Transverse colon (tissue), 4 donors: ENCODE data around the gene OR5C1. TPM values are rescaled to one million over a fixed set of nuclear protein-coding genes. Genes with fewer than 3 reads are reported as not detected.

ENCODE experiments used
- DNase-seq: peaks from one replicate; pipeline ENCODE4 v3.0.0-alpha.2; 2019
- H3K27ac ChIP-seq, 4 donors: fragments of 200-600 bp; sonication (generic); 2 replicates each; pipeline ENCODE4 v1.5.1; 2016 to 2018; ENCODE audit warnings: inconsistent platforms in 4 of 4
- H3K27me3 ChIP-seq: fragments of 200-600 bp; sonication (generic); 2 replicates; pipeline ENCODE4 v1.5.1; 2017; ENCODE audit warnings: inconsistent platforms
- H3K36me3 ChIP-seq, 4 donors: fragments of 200-600 bp; sonication (generic); 2 replicates each; pipeline ENCODE4 v1.5.1; 2017 to 2019; ENCODE audit warnings: inconsistent platforms in 4 of 4
- H3K4me1 ChIP-seq, 4 donors: fragments of 200-600 bp; sonication (generic); 2 replicates each; pipeline ENCODE4 v1.5.1; 2017 to 2020; ENCODE audit warnings: inconsistent platforms in 4 of 4
- H3K4me3 ChIP-seq, 4 donors: fragments of 200-600 bp; sonication (generic); 1 replicate in 1 of 4; 2 replicates in 3 of 4; pipeline versions ENCODE4 v1.5.1 to v1.6.1; 2017 to 2019; ENCODE audit warnings: inconsistent platforms in 4 of 4
- H3K9me3 ChIP-seq, 2 donors: fragments of 200-600 bp; sonication (generic); 2 replicates each; pipeline ENCODE4 v1.5.1; 2017 to 2019; ENCODE audit warnings: inconsistent platforms in 2 of 2
- EP300 ChIP-seq: sonication (generic); formaldehyde crosslinking; IDR thresholded peaks from one replicate; pipeline ENCODE4 v1.6.1; 2017; ENCODE audit warnings: antibody characterized with exemption, low read depth
- POLR2A ChIP-seq: fragments of 450-650 bp; IDR thresholded peaks from one replicate; pipeline ENCODE4 v1.6.1; 2016; ENCODE audit warnings: antibody characterized with exemption, mild to moderate bottlenecking, moderate library complexity
- POLR2AphosphoS5 ChIP-seq, 3 donors: sonication (generic); formaldehyde crosslinking; IDR thresholded peaks; one replicate each; pipeline ENCODE4 v1.6.1; 2016; ENCODE audit warnings: antibody characterized with exemption in 3 of 3
- WGBS, 2 donors: methylation state at CpG; one replicate each; pipeline ENCODE4 v1.1.5; 2018; ENCODE audit warnings: low coverage in 1 of 2; 5-methylcytosine and 5-hydroxymethylcytosine counted together
- in situ Hi-C, 4 donors: fragments of 200-750 bp; cut with MboI; loops; one replicate each; pipeline versions ENCODE4 v1.15.0 to v1.15.1; 2017; ENCODE audit warnings: low sequenced_read_pairs in 3 of 4, low pct_ligation_motif_present in 1 of 4, low pct_unique_long_range_greater_than_20kb in 1 of 4
- intact Hi-C: fragments of 100-400 bp; cut with DNase I; formaldehyde crosslinking; loops from one replicate; pipeline ENCODE4 v1.15.1; 2023; ENCODE audit warnings: low total_unique reads
- total RNA-seq, 4 donors: library from RNA; depleted of rRNA; stranded (reverse); fragments of >200 nt; gene quantifications; one replicate each; pipeline ENCODE4 v1.1.0, GENCODE V29; 2016
- TF ChIP-seq, protein P1 (sequence below), 5 experiments: fragments of 200-600 bp in 3 of 5; fragments of 450-650 bp in 2 of 5; sonication (generic) in 3 of 5; IDR thresholded peaks; 1 replicate in 2 of 5; 2 replicates in 3 of 5; pipeline ENCODE4 v1.5.1; 2016 to 2017; ENCODE audit warnings: antibody characterized with exemption in 5 of 5, inconsistent platforms in 3 of 5, mild to moderate bottlenecking in 2 of 5, moderate library complexity in 1 of 5

Gene OR5C1
- total RNA-seq, 4 donors from 2014 or later = not detected

DNA sequence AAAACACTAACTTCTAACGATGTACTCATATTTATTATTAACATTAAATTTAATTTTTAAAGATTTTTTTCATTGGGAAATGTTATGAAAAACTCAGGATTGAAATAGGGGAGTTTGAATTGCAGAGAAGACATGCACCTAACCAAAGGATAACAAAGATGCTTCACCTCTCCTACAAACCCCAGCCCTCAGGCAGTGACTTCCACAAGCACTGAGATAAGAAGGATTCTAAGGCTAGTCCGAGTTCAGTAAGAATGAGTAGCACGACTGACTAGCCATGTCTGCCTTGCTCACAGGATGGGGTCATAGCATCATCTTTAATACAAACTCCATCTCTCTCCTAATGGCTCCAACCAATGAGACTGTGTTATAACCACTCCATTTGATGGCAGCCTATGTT, 7.1 kb upstream of the OR5C1 start:
- H3K27ac ChIP-seq = no peak overlapping the region
- WGBS, 2 donors = 55 to 72% methylated on average over 2 to 3 of the region's 3 CpGs
- H3K9me3 ChIP-seq = no peaks in the 10 kb centered on the region
- no peaks in the 10 kb centered on the region for H3K36me3 ChIP-seq
- no peak overlapping the region for H3K4me3 ChIP-seq
- intact Hi-C loops = no loop called here
- no peaks in the 10 kb centered on the region for H3K4me1 ChIP-seq
- DNase-seq = no peak
- in situ Hi-C loops = no loop called here
- H3K27me3 ChIP-seq = no peaks in the 10 kb centered on the region
- no peak for TF ChIP-seq POLR2AphosphoS5 (IDR thresholded peaks at IDR 0.05)
- no peak for TF ChIP-seq POLR2A
- TF ChIP-seq EP300 = no peak
- TF ChIP-seq, protein P1, sequence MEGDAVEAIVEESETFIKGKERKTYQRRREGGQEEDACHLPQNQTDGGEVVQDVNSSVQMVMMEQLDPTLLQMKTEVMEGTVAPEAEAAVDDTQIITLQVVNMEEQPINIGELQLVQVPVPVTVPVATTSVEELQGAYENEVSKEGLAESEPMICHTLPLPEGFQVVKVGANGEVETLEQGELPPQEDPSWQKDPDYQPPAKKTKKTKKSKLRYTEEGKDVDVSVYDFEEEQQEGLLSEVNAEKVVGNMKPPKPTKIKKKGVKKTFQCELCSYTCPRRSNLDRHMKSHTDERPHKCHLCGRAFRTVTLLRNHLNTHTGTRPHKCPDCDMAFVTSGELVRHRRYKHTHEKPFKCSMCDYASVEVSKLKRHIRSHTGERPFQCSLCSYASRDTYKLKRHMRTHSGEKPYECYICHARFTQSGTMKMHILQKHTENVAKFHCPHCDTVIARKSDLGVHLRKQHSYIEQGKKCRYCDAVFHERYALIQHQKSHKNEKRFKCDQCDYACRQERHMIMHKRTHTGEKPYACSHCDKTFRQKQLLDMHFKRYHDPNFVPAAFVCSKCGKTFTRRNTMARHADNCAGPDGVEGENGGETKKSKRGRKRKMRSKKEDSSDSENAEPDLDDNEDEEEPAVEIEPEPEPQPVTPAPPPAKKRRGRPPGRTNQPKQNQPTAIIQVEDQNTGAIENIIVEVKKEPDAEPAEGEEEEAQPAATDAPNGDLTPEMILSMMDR (IDR thresholded peaks at IDR 0.05) = no peak

DNA sequence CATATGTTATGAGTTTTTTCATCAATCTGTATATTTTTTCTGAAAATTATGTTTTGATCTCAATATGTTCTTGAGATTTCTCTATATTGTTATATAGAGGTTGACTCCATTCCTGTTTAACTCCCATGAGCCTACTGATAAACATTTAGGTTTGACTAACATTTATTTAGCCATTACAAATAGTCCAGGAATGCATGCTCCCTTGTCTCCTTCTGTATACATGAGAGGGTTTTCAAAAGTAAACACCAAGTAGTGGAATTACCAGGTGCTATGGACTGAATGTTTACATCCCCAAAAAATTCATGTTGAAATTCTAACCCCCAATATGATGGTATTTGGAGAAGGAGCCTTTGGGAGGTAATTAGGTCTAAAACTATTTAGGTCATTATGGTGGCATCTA, 3.5 kb upstream of the OR5C1 start:
- no peaks in the 10 kb centered on the region for H3K27me3 ChIP-seq
- no peak for TF ChIP-seq POLR2A
- TF ChIP-seq, protein P1 (IDR thresholded peaks at IDR 0.05) = no peak
- no peak for TF ChIP-seq POLR2AphosphoS5 (IDR thresholded peaks at IDR 0.05)
- no peak for TF ChIP-seq EP300
- no peak overlapping the region for H3K4me3 ChIP-seq
- H3K9me3 ChIP-seq = no peaks in the 10 kb centered on the region
- H3K4me1 ChIP-seq = no peaks in the 10 kb centered on the region
- no peaks in the 10 kb centered on the region for H3K36me3 ChIP-seq
- intact Hi-C loops (no loop called here), in situ Hi-C loops (no loop called here)
- no peak overlapping the region for H3K27ac ChIP-seq
- DNase-seq = no peak

GRCh38 chr9:122786338-122786737, 2.4 kb upstream of the OR5C1 start:
- TF ChIP-seq POLR2AphosphoS5 (IDR thresholded peaks at IDR 0.05) (no peak), EP300 (no peak), POLR2A (no peak)
- TF ChIP-seq, protein P1 (IDR thresholded peaks at IDR 0.05) = no peak
- no peak for DNase-seq
- in situ Hi-C loops = no loop called here
- intact Hi-C loops = no loop called here
- H3K27me3 ChIP-seq = no peaks in the 10 kb centered on the region
- H3K9me3 ChIP-seq = no peaks in the 10 kb centered on the region
- no peaks in the 10 kb centered on the region for H3K4me1 ChIP-seq
- no peaks in the 10 kb centered on the region for H3K36me3 ChIP-seq
- no peak overlapping the region for H3K27ac ChIP-seq
- 82% methylated on average over 4 of the region's 4 CpGs; no CpG with 5 or more reads in 1 of the 2 donors for WGBS, 2 donors
- no peak overlapping the region for H3K4me3 ChIP-seq

GRCh38 chr9:122789256-122790046, 718 bp downstream of the OR5C1 start:
- intact Hi-C loops (no loop called here), in situ Hi-C loops (no loop called here)
- H3K27ac ChIP-seq = no peak overlapping the region
- H3K36me3 ChIP-seq = no peaks in the 10 kb centered on the region
- TF ChIP-seq, protein P1 (IDR thresholded peaks at IDR 0.05) = no peak
- TF ChIP-seq POLR2A = no peak
- TF ChIP-seq POLR2AphosphoS5 (IDR thresholded peaks at IDR 0.05) = no peak
- TF ChIP-seq EP300 = no peak
- 96% methylated on average over 28 of the region's 28 CpGs; no CpG with 5 or more reads in 1 of the 2 donors for WGBS, 2 donors
- H3K9me3 ChIP-seq = no peaks in the 10 kb centered on the region
- no peaks in the 10 kb centered on the region for H3K27me3 ChIP-seq
- no peak for DNase-seq
- no peaks in the 10 kb centered on the region for H3K4me1 ChIP-seq
- no peak overlapping the region for H3K4me3 ChIP-seq
